Lung (tissue), 12 donors: ENCODE results near the gene DYNLT4. TPM values are rescaled to one million over a fixed set of nuclear protein-coding genes. Genes with fewer than 3 reads are reported as not detected.
A peak's percentile ranks its signal among the peaks of the same experiment; 100 is the strongest.

Experiments
- ATAC-seq: fragments of 200-7000 bp; cut with Tn5 transposase; one replicate; pipeline ENCODE4 v1.9.1; 2020; ENCODE audit warnings: moderate number of reproducible peaks; ENCODE audit not compliant: insufficient read depth, low FRiP score
- DNase-seq, 3 donors: peaks; one replicate each; pipeline ENCODE4 v3.0.0-alpha.2; 2013 to 2017
- H3K27ac ChIP-seq, 2 donors: one replicate each; pipeline ENCODE4 v1.5.1; 2013; ENCODE audit warnings: mild to moderate bottlenecking in 2 of 2, moderate library complexity in 2 of 2, control low read depth in 1 of 2, inconsistent platforms in 1 of 2, low read depth in 1 of 2, low read length in 1 of 2
- H3K27me3 ChIP-seq, 3 donors: one replicate each; pipeline ENCODE4 v1.5.1; 2013; ENCODE audit warnings: low read length in 2 of 3; ENCODE audit not compliant: control insufficient read depth in 3 of 3, insufficient read depth in 3 of 3
- H3K36me3 ChIP-seq, 4 donors: one replicate each; pipeline ENCODE4 v1.5.1; 2013; ENCODE audit warnings: low read length in 4 of 4, mild to moderate bottlenecking in 1 of 4, moderate library complexity in 1 of 4; ENCODE audit not compliant: control insufficient read depth in 4 of 4, insufficient read depth in 4 of 4
- H3K4me1 ChIP-seq, 5 donors: one replicate each; pipeline ENCODE4 v1.5.1; 2013; ENCODE audit warnings: low read length in 5 of 5, mild to moderate bottlenecking in 2 of 5, moderate library complexity in 1 of 5; ENCODE audit not compliant: control insufficient read depth in 5 of 5, insufficient read depth in 5 of 5
- H3K4me3 ChIP-seq: one replicate; pipeline ENCODE4 v1.5.1; 2013; ENCODE audit warnings: mild to moderate bottlenecking, control low read depth, moderate library complexity
- H3K9ac ChIP-seq, 2 donors: one replicate each; pipeline ENCODE4 v1.5.1; 2013; ENCODE audit warnings: low read length in 2 of 2, control low read depth in 1 of 2; ENCODE audit not compliant: insufficient read depth in 1 of 2
- H3K9me3 ChIP-seq, 4 donors: one replicate each; pipeline ENCODE4 v1.5.1; 2013; ENCODE audit warnings: low read length in 3 of 4, mild to moderate bottlenecking in 1 of 4, moderate library complexity in 1 of 4; ENCODE audit not compliant: control insufficient read depth in 4 of 4, insufficient read depth in 3 of 4
- CTCF ChIP-seq: IDR thresholded peaks from 2 replicates; pipeline ENCODE4 v1.5.1; 2012; ENCODE audit warnings: mild to moderate bottlenecking; ENCODE audit errors: control extremely low read depth, extremely low read depth
- WGBS, 2 donors: extraction: QIAGEN DNeasy Blood & Tissue Kit; methylation state at CpG; one replicate each; pipeline ENCODE4 v1.1.7; 2013; 5-methylcytosine and 5-hydroxymethylcytosine counted together
- polyA plus RNA-seq, 2 donors: library from polyadenylated mRNA; stranded (reverse); fragments of 200-250 nt; gene quantifications; one replicate each; pipeline ENCODE4 v1.2.1, GENCODE V29; 2013
- total RNA-seq, 2 donors: library from RNA; depleted of rRNA in 1 of 2; stranded (reverse); fragments of >200 nt in 1 of 2; gene quantifications; one replicate each; pipeline ENCODE4 v1.2.1, GENCODE V29; 2014 to 2021
- donor health status: control.
- donor health status: control.
- donor health status: Bipolar disorder and iron deficiency.
- donor health status: healthy.
- donor health status: DM: yes; HTN: yes; CAD: no.

The DYNLT4 gene
- total and polyA plus RNA-seq, 4 donors: 1.7 to 13.0 (median 4.2) TPM

- H3K4me1 ChIP-seq: peaks cover 5 to 30% (median 8%) of the 10 kb centered on the region in 5 donors
- no peak overlapping the region for H3K27ac ChIP-seq
- peaks cover 4 to 20% (median 9%) of the 10 kb centered on the region in 4 donors for H3K36me3 ChIP-seq
- no peak for TF ChIP-seq CTCF
- H3K4me3 ChIP-seq: no peak overlapping the region
- DNase-seq (peak; percentile 50 to 70 (median 65)), ATAC-seq (no peak)
- H3K27me3 ChIP-seq: no peaks in the 10 kb centered on the region
- WGBS, 2 donors: 43 to 51% methylated on average over 8 of the region's 8 CpGs
- no peaks in the 10 kb centered on the region for H3K9me3 ChIP-seq
- peak overlapping the region in 1 of 2 donors; percentile 64 for H3K9ac ChIP-seq
Measured at GRCh38 chr1:44783697-44784093, 23.5 kb downstream of the DYNLT4 start.

GRCh38 chr1:44780583-44781121 lies 26.5 kb downstream of the DYNLT4 start:
- peaks cover 12 to 36% (median 30%) of the 10 kb centered on the region in 4 donors for H3K36me3 ChIP-seq

GRCh38 chr1:44778705-44779576 lies 28.2 kb downstream of the DYNLT4 start:
- peaks cover 12 to 36% (median 30%) of the 10 kb centered on the region in 4 donors for H3K36me3 ChIP-seq

More at GRCh38 chr1:44780583-44781121, 26.5 kb downstream of the DYNLT4 start:
- no peak for ATAC-seq
- Histone ChIP-seq H3K4me1 (peaks cover under 1 to 42% (median 15%) of the 10 kb centered on the region in 5 donors), H3K27me3 (no peaks in the 10 kb centered on the region), H3K9me3 (no peaks in the 10 kb centered on the region), H3K27ac (no peak overlapping the region), H3K4me3 (no peak overlapping the region), H3K9ac (no peak overlapping the region)
- TF ChIP-seq CTCF: no peak
- 96% methylated on average over 14 of the region's 14 CpGs for WGBS, 2 donors
- no peak for DNase-seq

More at GRCh38 chr1:44778705-44779576, 28.2 kb downstream of the DYNLT4 start:
- Histone ChIP-seq H3K27me3 (no peaks in the 10 kb centered on the region), H3K9ac (no peak overlapping the region), H3K9me3 (no peaks in the 10 kb centered on the region), H3K4me1 (peaks cover 0 to 33% (median 17%) of the 10 kb centered on the region in 5 donors), H3K4me3 (no peak overlapping the region), H3K27ac (peak overlapping the region in 1 of 2 donors; percentile 16)
- ATAC-seq: no peak
- DNase-seq: no peak
- no peak for TF ChIP-seq CTCF
- WGBS, 2 donors: 90 to 93% methylated on average over 6 of the region's 6 CpGs
